Measurements from ENCODE around the gene C5AR2.

DNA sequence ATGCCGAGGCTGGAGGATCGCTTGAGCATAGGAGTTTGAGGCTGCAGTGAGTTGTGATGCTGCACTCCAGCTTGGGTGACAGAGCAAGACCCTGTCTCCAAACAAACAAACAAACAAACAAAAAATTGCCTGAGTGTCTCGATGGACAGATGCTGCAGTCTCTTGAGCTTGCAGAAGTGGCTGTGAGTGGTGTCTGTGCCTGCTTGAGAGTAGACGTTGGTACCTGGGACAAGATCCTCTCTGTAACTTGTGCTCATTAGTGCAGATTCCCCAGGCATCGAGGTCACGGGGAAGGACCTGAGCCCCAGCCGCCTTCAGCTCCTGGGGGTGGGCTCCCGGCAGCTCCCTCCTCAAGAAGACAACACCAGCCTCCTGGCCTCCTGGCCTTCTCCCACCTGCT is 8.6 kb upstream of the C5AR2 start:
- TF ChIP-seq, protein P1, sequence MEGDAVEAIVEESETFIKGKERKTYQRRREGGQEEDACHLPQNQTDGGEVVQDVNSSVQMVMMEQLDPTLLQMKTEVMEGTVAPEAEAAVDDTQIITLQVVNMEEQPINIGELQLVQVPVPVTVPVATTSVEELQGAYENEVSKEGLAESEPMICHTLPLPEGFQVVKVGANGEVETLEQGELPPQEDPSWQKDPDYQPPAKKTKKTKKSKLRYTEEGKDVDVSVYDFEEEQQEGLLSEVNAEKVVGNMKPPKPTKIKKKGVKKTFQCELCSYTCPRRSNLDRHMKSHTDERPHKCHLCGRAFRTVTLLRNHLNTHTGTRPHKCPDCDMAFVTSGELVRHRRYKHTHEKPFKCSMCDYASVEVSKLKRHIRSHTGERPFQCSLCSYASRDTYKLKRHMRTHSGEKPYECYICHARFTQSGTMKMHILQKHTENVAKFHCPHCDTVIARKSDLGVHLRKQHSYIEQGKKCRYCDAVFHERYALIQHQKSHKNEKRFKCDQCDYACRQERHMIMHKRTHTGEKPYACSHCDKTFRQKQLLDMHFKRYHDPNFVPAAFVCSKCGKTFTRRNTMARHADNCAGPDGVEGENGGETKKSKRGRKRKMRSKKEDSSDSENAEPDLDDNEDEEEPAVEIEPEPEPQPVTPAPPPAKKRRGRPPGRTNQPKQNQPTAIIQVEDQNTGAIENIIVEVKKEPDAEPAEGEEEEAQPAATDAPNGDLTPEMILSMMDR (conservative IDR thresholded peaks at IDR 0.05; ENCODE audit: low read depth, low read length) = no peak
- TF ChIP-seq EZH2 (IDR thresholded peaks at IDR 0.05; ENCODE audit: borderline replicate concordance, low read depth, low read length, poor library complexity, severe bottlenecking) = no peak

Data from A673 (cell line).